Loucy (cell line): ENCODE data around the gene ARL10.

ENCODE experiments used
- H2AFZ ChIP-seq: fragments of 200-600 bp; sonication (generic); 2 replicates; pipeline ENCODE4 v1.6.0; 2016; ENCODE audit warnings: antibody characterized with exemption, mild to moderate bottlenecking, low read length, moderate library complexity
- H3F3A ChIP-seq: fragments of 200-600 bp; 2 replicates; pipeline ENCODE4 v1.6.0; 2016; ENCODE audit warnings: antibody characterized with exemption, low read depth, mild to moderate bottlenecking
- H3K27me3 ChIP-seq: fragments of 200-600 bp; sonication (generic); 2 replicates; pipeline ENCODE4 v1.6.1; 2014; ENCODE audit warnings: low read length, mild to moderate bottlenecking; ENCODE audit not compliant: insufficient read depth, poor library complexity, severe bottlenecking
- H3K36me3 ChIP-seq: fragments of 200-600 bp; sonication (generic); 2 replicates; pipeline ENCODE4 v1.6.1; 2016; ENCODE audit warnings: low read length; ENCODE audit not compliant: insufficient read depth
- H3K4me1 ChIP-seq: fragments of 200-600 bp; sonication (generic); 2 replicates; pipeline ENCODE4 v1.5.1; 2014; ENCODE audit warnings: low read length, mild to moderate bottlenecking; ENCODE audit not compliant: insufficient read depth, poor library complexity, severe bottlenecking
- H3K4me2 ChIP-seq: fragments of 200-600 bp; sonication (generic); 2 replicates; pipeline ENCODE4 v1.6.0; 2014; ENCODE audit warnings: antibody characterized with exemption, low read length, low read depth, mild to moderate bottlenecking; ENCODE audit not compliant: poor library complexity, severe bottlenecking
- H3K4me3 ChIP-seq: fragments of 200-600 bp; sonication (generic); 2 replicates; pipeline ENCODE4 v1.5.1; 2014; ENCODE audit warnings: low read length, mild to moderate bottlenecking, mixed read lengths; ENCODE audit not compliant: poor library complexity, severe bottlenecking
- H3K79me2 ChIP-seq: fragments of 200-600 bp; sonication (generic); 2 replicates; pipeline ENCODE4 v1.6.1; 2014; ENCODE audit warnings: low read length; ENCODE audit not compliant: insufficient read depth
- H3K9ac ChIP-seq: fragments of 200-600 bp; sonication (generic); 2 replicates; pipeline ENCODE4 v1.6.0; 2014; ENCODE audit warnings: mild to moderate bottlenecking, low read depth, low read length, moderate library complexity; ENCODE audit not compliant: poor library complexity, severe bottlenecking
- H3K9me2 ChIP-seq: fragments of 200-600 bp; sonication (generic); replicated peaks from 2 replicates; pipeline ENCODE4 v1.6.1; 2016; ENCODE audit warnings: low read depth, low read length, mixed read lengths
- H3K9me3 ChIP-seq: fragments of 200-600 bp; sonication (generic); 2 replicates; pipeline ENCODE4 v1.6.1; 2014; ENCODE audit warnings: mild to moderate bottlenecking, antibody characterized with exemption, low read length, low read depth; ENCODE audit not compliant: insufficient read depth
- H4K20me1 ChIP-seq: fragments of 200-600 bp; sonication (generic); 2 replicates; pipeline ENCODE4 v1.6.0; 2014; ENCODE audit warnings: antibody characterized with exemption, low read length, mild to moderate bottlenecking; ENCODE audit not compliant: insufficient read depth, poor library complexity, severe bottlenecking
- EZH2phosphoT487 ChIP-seq: fragments of 200-600 bp; IDR thresholded peaks from 2 replicates; pipeline ENCODE4 v1.6.1; 2018; ENCODE audit warnings: antibody characterized with exemption, mild to moderate bottlenecking, moderate library complexity, borderline replicate concordance
- TF ChIP-seq, protein P1 (sequence below): fragments of 200-600 bp; sonication (generic); conservative IDR thresholded peaks from 2 replicates; pipeline ENCODE4 v1.5.1; 2014; ENCODE audit warnings: mild to moderate bottlenecking, antibody characterized with exemption, low read length

The ARL10 gene

DNA sequence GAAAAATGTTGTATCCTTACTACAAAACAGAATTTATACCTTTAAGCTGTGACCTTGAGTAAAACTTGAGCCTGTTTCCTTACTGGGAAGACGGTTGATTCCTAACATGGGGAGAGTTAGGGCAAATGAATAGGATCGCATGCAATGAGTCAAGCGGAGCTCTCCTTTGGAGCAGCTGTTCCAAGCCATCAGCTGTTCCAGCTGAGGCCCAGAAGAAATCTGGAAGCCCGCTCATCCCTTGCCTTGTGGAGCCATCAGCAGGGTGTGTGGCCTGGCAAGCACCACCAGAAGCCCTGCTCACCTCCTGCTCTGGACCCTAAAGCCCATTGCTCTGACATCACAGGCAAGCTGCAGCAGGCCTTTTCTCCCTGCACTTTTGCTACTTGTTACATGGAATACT is 11.8 kb upstream of the ARL10 start:
- Histone ChIP-seq H4K20me1 (peaks cover 11% of the 10 kb centered on the region), H3K9me2 (no peaks in the 10 kb centered on the region), H3K9me3 (no peaks in the 10 kb centered on the region), H2AFZ (no peak overlapping the region), H3K36me3 (peaks cover 34% of the 10 kb centered on the region; the same call in 1 of the 2 replicates), H3K79me2 (peaks cover 42% of the 10 kb centered on the region; the same call in 1 of the 2 replicates), H3K4me3 (no peak overlapping the region), H3F3A (no peaks in the 10 kb centered on the region), H3K4me2 (no peak overlapping the region), H3K9ac (no peak overlapping the region), H3K27me3 (no peaks in the 10 kb centered on the region), H3K4me1 (no peaks in the 10 kb centered on the region)
- TF ChIP-seq, protein P1, sequence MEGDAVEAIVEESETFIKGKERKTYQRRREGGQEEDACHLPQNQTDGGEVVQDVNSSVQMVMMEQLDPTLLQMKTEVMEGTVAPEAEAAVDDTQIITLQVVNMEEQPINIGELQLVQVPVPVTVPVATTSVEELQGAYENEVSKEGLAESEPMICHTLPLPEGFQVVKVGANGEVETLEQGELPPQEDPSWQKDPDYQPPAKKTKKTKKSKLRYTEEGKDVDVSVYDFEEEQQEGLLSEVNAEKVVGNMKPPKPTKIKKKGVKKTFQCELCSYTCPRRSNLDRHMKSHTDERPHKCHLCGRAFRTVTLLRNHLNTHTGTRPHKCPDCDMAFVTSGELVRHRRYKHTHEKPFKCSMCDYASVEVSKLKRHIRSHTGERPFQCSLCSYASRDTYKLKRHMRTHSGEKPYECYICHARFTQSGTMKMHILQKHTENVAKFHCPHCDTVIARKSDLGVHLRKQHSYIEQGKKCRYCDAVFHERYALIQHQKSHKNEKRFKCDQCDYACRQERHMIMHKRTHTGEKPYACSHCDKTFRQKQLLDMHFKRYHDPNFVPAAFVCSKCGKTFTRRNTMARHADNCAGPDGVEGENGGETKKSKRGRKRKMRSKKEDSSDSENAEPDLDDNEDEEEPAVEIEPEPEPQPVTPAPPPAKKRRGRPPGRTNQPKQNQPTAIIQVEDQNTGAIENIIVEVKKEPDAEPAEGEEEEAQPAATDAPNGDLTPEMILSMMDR, result no peak
- no peak for TF ChIP-seq EZH2phosphoT487

DNA sequence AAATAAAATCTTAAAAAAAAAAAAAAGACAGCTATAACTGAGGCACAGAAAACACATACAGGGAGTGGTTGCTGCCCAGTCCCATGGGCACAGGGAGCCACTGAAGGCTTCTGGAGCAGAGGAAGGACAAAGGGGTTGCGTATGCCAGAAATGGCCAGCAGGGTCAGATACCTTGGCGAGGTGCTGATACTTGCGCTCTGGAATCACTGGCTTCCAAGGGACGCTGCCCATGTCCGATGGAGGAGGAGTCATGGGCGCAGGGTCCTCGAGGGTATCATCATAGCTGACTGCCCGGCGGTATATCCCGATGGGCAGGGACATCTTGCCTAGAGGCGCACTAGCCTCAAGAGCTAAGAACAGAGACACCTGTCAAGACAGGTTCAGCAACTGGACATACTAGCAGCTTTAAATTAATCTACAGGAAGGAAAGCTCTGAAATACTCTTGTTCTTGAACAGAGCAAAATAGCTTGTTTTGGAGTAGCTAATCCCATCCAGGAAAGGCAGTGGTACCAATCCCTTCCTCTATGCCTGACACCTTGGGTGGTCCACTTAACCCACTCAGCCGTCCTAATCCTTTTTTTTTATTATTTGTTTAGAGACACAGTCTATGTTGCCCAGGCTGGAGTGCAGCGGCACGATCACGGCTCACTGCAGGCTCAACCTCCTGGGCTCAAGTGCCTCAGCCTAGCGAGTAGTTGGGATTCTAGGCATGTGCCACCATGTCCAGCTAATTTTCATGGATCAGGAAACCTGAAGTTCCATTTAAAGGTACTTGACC is 9.7 kb upstream of the ARL10 start:
- TF ChIP-seq, protein P1, result no peak
- no peak for TF ChIP-seq EZH2phosphoT487
- Histone ChIP-seq H3F3A (no peaks in the 10 kb centered on the region), H3K9me3 (no peaks in the 10 kb centered on the region), H3K4me2 (no peak overlapping the region), H3K9me2 (no peaks in the 10 kb centered on the region), H3K4me3 (no peak overlapping the region), H3K4me1 (peaks cover 5% of the 10 kb centered on the region), H3K27me3 (no peaks in the 10 kb centered on the region), H3K36me3 (peaks cover 15% of the 10 kb centered on the region; the same call in 1 of the 2 replicates), H4K20me1 (peaks cover 19% of the 10 kb centered on the region), H2AFZ (no peak overlapping the region), H3K9ac (no peak overlapping the region), H3K79me2 (peaks cover 53% of the 10 kb centered on the region)

DNA sequence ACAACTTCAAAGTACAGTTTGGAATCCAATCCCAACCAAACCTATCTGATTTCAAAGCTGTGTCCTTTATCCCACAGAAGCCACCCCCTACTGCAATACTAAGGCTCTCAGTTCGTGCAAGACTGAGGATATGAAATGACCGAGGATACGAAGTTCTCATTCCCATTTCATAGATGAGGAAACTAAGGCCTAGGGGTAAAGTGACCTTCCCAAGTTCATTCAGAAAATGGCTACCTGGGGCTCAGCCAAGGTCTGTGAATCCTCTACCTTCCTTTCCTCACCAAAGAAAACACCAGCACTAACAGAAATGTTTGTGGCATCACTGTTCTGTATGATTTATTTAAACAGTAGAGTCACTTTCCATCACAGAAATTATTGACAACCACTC is 9.1 kb upstream of the ARL10 start:
- no peak overlapping the region for H3K9ac ChIP-seq
- no peaks in the 10 kb centered on the region for H3K27me3 ChIP-seq
- peaks cover 24% of the 10 kb centered on the region for H4K20me1 ChIP-seq
- H3K79me2 ChIP-seq, result peaks cover 57% of the 10 kb centered on the region
- H3K4me1 ChIP-seq, result peaks cover 5% of the 10 kb centered on the region
- no peak overlapping the region for H3K4me3 ChIP-seq
- H3K4me2 ChIP-seq, result no peak overlapping the region
- H2AFZ ChIP-seq, result no peak overlapping the region
- no peak for TF ChIP-seq EZH2phosphoT487
- TF ChIP-seq, protein P1, result no peak
- peaks cover 11% of the 10 kb centered on the region; the same call in 1 of the 2 replicates for H3K36me3 ChIP-seq
- no peaks in the 10 kb centered on the region for H3K9me2 ChIP-seq
- no peaks in the 10 kb centered on the region for H3F3A ChIP-seq
- no peaks in the 10 kb centered on the region for H3K9me3 ChIP-seq
